ENCODE data around the gene PLCH1. TPM values are rescaled to one million over a fixed set of nuclear protein-coding genes. Genes with fewer than 3 reads are reported as not detected.

PLCH1 gene
- total and polyA plus RNA-seq, 2 donors (not counting 1 experiment from before 2014, with no cell fraction given): 0.27 TPM; not detected in 1

- H3K9me3 Mint-ChIP-seq (ENCODE audit: insufficient read depth): no peaks in the 10 kb centered on the region
- Histone ChIP-seq H3K36me3 (replicated peaks in 1 of 2; ENCODE audit: control extremely low read depth in 1 of 2, control insufficient read depth in 1 of 2, extremely low read depth in 1 of 2, insufficient read depth in 2 of 2, low read length in 1 of 2) (no peaks in the 10 kb centered on the region), H3K9ac (ENCODE audit: low read length) (no peak overlapping the region), H3K79me2 (ENCODE audit: control insufficient read depth, insufficient read depth, low read length) (no peaks in the 10 kb centered on the region), H3K4me2 (replicated peaks; ENCODE audit: low read depth, low read length, poor library complexity, severe bottlenecking) (no peak overlapping the region), H2AFZ (ENCODE audit: insufficient read depth, low read depth, low read length, poor library complexity, severe bottlenecking) (no peak overlapping the region), H3K4me1 (ENCODE audit: control insufficient read depth in 2 of 2, insufficient read depth in 2 of 2, low read length in 2 of 2) (peaks cover 7 to 8% of the 10 kb centered on the region in 2 donors), H3K9me3 (ENCODE audit: control extremely low read depth in 1 of 3, control insufficient read depth in 2 of 3, insufficient read depth in 1 of 3, low read length in 2 of 3) (no peaks in the 10 kb centered on the region), H3K4me3 (ENCODE audit: control extremely low read depth in 1 of 5, extremely low read depth in 1 of 5, insufficient read depth in 1 of 5, low read depth in 2 of 5, low read length in 4 of 5) (no peak overlapping the region), H3K27me3 (replicated peaks in 1 of 4; ENCODE audit: control extremely low read depth in 1 of 4, control insufficient read depth in 3 of 4, insufficient read depth in 4 of 4, low read length in 3 of 4) (no peaks in the 10 kb centered on the region), H4K20me1 (ENCODE audit: control insufficient read depth, insufficient read depth, low read length, poor library complexity, severe bottlenecking) (no peaks in the 10 kb centered on the region), H3K27ac (ENCODE audit: low read length in 2 of 2) (no peak overlapping the region)
- no peaks in the 10 kb centered on the region for H3K27me3 Mint-ChIP-seq
- TF ChIP-seq CTCF (IDR thresholded peaks at IDR 0.05) (no peak), EZH2 (IDR thresholded peaks at IDR 0.05; ENCODE audit: borderline replicate concordance, insufficient read depth, low read depth, low read length, poor library complexity, severe bottlenecking) (no peak)
- no peak overlapping the region for H3K27ac Mint-ChIP-seq
- WGBS (ENCODE audit: insufficient coverage): 0% methylated on average over 1 of the region's 4 CpGs
- POLR2A ChIA-PET: no interaction called here
- CTCF ChIA-PET: no interaction called here
- H3K4me3 Mint-ChIP-seq: no peak overlapping the region
- ATAC-seq (ENCODE audit: low read depth): peak; percentile 45
- DNase-seq: no peak
- peaks cover 21% of the 10 kb centered on the region for H3K4me1 Mint-ChIP-seq
- intact Hi-C loops (cut with micrococcal nuclease): no loop called here
Measured at GRCh38 chr3:155553780-155554179, 191.1 kb downstream of the PLCH1 start.

GRCh38 chr3:155553326-155553725 is 191.5 kb downstream of the PLCH1 start:
- no peak overlapping the region for H3K4me2 ChIP-seq (replicated peaks; ENCODE audit: low read depth, low read length, poor library complexity, severe bottlenecking)
- H3K4me1 ChIP-seq (ENCODE audit: control insufficient read depth in 2 of 2, insufficient read depth in 2 of 2, low read length in 2 of 2): peaks cover 7 to 8% of the 10 kb centered on the region in 2 donors
- H3K9ac ChIP-seq (ENCODE audit: low read length): no peak overlapping the region
- ATAC-seq (ENCODE audit: low read depth) (no peak), DNase-seq (no peak)
- H4K20me1 ChIP-seq (ENCODE audit: control insufficient read depth, insufficient read depth, low read length, poor library complexity, severe bottlenecking): no peaks in the 10 kb centered on the region
- Mint-ChIP-seq H3K4me1 (peaks cover 23% of the 10 kb centered on the region), H3K4me3 (no peak overlapping the region), H3K9me3 (ENCODE audit: insufficient read depth) (no peaks in the 10 kb centered on the region), H3K27ac (no peak overlapping the region), H3K27me3 (no peaks in the 10 kb centered on the region)
- CTCF ChIA-PET: no interaction called here
- no peaks in the 10 kb centered on the region for H3K9me3 ChIP-seq (ENCODE audit: control extremely low read depth in 1 of 3, control insufficient read depth in 2 of 3, insufficient read depth in 1 of 3, low read length in 2 of 3)
- WGBS (ENCODE audit: insufficient coverage): 100% methylated on average over 1 of the region's 4 CpGs
- no peaks in the 10 kb centered on the region for H3K27me3 ChIP-seq (replicated peaks in 1 of 4; ENCODE audit: control extremely low read depth in 1 of 4, control insufficient read depth in 3 of 4, insufficient read depth in 4 of 4, low read length in 3 of 4)
- H3K36me3 ChIP-seq (replicated peaks in 1 of 2; ENCODE audit: control extremely low read depth in 1 of 2, control insufficient read depth in 1 of 2, extremely low read depth in 1 of 2, insufficient read depth in 2 of 2, low read length in 1 of 2): no peaks in the 10 kb centered on the region
- no peak overlapping the region for H3K27ac ChIP-seq (ENCODE audit: low read length in 2 of 2)
- H3K79me2 ChIP-seq (ENCODE audit: control insufficient read depth, insufficient read depth, low read length): no peaks in the 10 kb centered on the region
- intact Hi-C loops (cut with micrococcal nuclease): no loop called here
- TF ChIP-seq EZH2 (IDR thresholded peaks at IDR 0.05; ENCODE audit: borderline replicate concordance, insufficient read depth, low read depth, low read length, poor library complexity, severe bottlenecking) (no peak), CTCF (IDR thresholded peaks at IDR 0.05) (no peak)
- no peak overlapping the region for H3K4me3 ChIP-seq (ENCODE audit: control extremely low read depth in 1 of 5, extremely low read depth in 1 of 5, insufficient read depth in 1 of 5, low read depth in 2 of 5, low read length in 4 of 5)
- POLR2A ChIA-PET: no interaction called here
- no peak overlapping the region for H2AFZ ChIP-seq (ENCODE audit: insufficient read depth, low read depth, low read length, poor library complexity, severe bottlenecking)

Measured in B cell (primary cell).